ENCODE measurements around the gene SKAP1.

GRCh38 chr17:48259694-48260291 is 170.2 kb downstream of the SKAP1 start:
- TF ChIP-seq POLR2AphosphoS5 (IDR thresholded peaks at IDR 0.05; ENCODE audit: borderline replicate concordance, low read depth, low read length) = no peak
- no peak for TF ChIP-seq EZH2 (IDR thresholded peaks at IDR 0.05)

All from SK-N-MC (cell line).